Activated naive CD8-positive, alpha-beta T cell treated with anti-CD3 and anti-CD28 coated beads for 36 hours (primary cell): Measurements from ENCODE around the gene PAXX. TPM values are rescaled to one million over a fixed set of nuclear protein-coding genes. Genes with fewer than 3 reads are reported as not detected.

ENCODE experiments used
- DNase-seq: peaks from one replicate; pipeline ENCODE4 v3.0.0; 2021
- H3K27ac Mint-ChIP-seq: one replicate; pipeline ENCODE4 v1.8.0; 2022; ENCODE audit warnings: mild to moderate bottlenecking, moderate library complexity, mixed read lengths
- H3K27me3 Mint-ChIP-seq: one replicate; pipeline ENCODE4 v1.8.0; 2022; ENCODE audit warnings: mild to moderate bottlenecking, mixed read lengths
- H3K36me3 Mint-ChIP-seq: one replicate; pipeline ENCODE4 v1.8.0; 2021; ENCODE audit warnings: mild to moderate bottlenecking, mixed read lengths
- H3K4me1 Mint-ChIP-seq: one replicate; pipeline ENCODE4 v1.8.0; 2021; ENCODE audit warnings: mixed read lengths
- H3K4me3 Mint-ChIP-seq: one replicate; pipeline ENCODE4 v1.8.0; 2022; ENCODE audit warnings: mild to moderate bottlenecking, moderate library complexity, mixed read lengths
- H3K9me3 Mint-ChIP-seq: one replicate; pipeline ENCODE4 v1.8.0; 2022; ENCODE audit warnings: mixed read lengths
- total RNA-seq, 2 experiments: library from RNA; stranded (reverse); gene quantifications; one replicate each; pipeline ENCODE4 v1.2.3, GENCODE V29; 2021

Gene PAXX
- total RNA-seq, 2 experiments from 2014 or later = 57.2 to 60.1 TPM

GRCh38 chr9:137042751-137043727 lies 50.8 kb downstream of the PAXX start:
- peaks cover 5% of the 10 kb centered on the region for H3K4me1 Mint-ChIP-seq
- H3K4me3 Mint-ChIP-seq = no peak overlapping the region
- H3K27ac Mint-ChIP-seq = no peak overlapping the region
- no peaks in the 10 kb centered on the region for H3K9me3 Mint-ChIP-seq
- no peaks in the 10 kb centered on the region for H3K36me3 Mint-ChIP-seq
- peaks cover 29% of the 10 kb centered on the region for H3K27me3 Mint-ChIP-seq
- no peak for DNase-seq

Other genes with a start within 250 kb of the PAXX start
- gene LCN10, start 249.5 kb upstream of the PAXX start, total RNA-seq = 1 to 10 TPM; 5.4 to 6.1 TPM
- not detected for gene LCN6, start 243.9 kb upstream of the PAXX start, total RNA-seq
- gene LCN8, start 234.2 kb upstream of the PAXX start, total RNA-seq = not detected
- not detected for gene LCN15, start 227.9 kb upstream of the PAXX start, total RNA-seq
- 10 to 100 TPM; 49.3 to 49.6 TPM for gene TMEM141, start 201.1 kb upstream of the PAXX start, total RNA-seq
- gene CCDC183, start 196.1 kb upstream of the PAXX start, total RNA-seq = under 1 TPM in 1 of 2 experiments, not detected in 1; 0.43 TPM
- 10 to 100 TPM; 87.0 to 88.3 TPM for gene RABL6, start 184.5 kb upstream of the PAXX start, total RNA-seq
- 1 to 10 TPM; 2.8 to 3.1 TPM for gene AJM1, start 149.9 kb upstream of the PAXX start, total RNA-seq
- gene PHPT1, start 143.0 kb upstream of the PAXX start, total RNA-seq = 10 to 100 TPM; 93.0 to 97.8 TPM
- gene MAMDC4, start 140.1 kb upstream of the PAXX start, total RNA-seq = 10 to 100 TPM; 10.9 to 12.6 TPM
- 100 to 1,000 TPM; 276 to 284 TPM for gene EDF1, start 126.1 kb upstream of the PAXX start, total RNA-seq
- gene TRAF2, start 105.9 kb upstream of the PAXX start, total RNA-seq = 10 to 100 TPM; 38.8 to 45.8 TPM
- 10 to 100 TPM; 55.6 to 59.3 TPM for gene FBXW5, start 47.7 kb upstream of the PAXX start, total RNA-seq
- under 1 TPM in 1 of 2 experiments, not detected in 1; 0.90 TPM for gene C8G, start 47.2 kb upstream of the PAXX start, total RNA-seq
- 1 to 10 TPM in 1 of 2 experiments, under 1 TPM in 1; 0.84 to 1.2 TPM for gene LCN12, start 40.1 kb upstream of the PAXX start, total RNA-seq
- gene PTGDS, start 14.9 kb upstream of the PAXX start, total RNA-seq = not detected
- not detected for gene LCNL1, start 9.4 kb upstream of the PAXX start, total RNA-seq
- not detected for gene CLIC3, start 4.1 kb downstream of the PAXX start, total RNA-seq
- gene ABCA2, start 35.8 kb downstream of the PAXX start, total RNA-seq = 1 to 10 TPM; 4.2 to 4.9 TPM
- not detected for gene FUT7, start 39.7 kb downstream of the PAXX start, total RNA-seq
- gene NPDC1, start 53.8 kb downstream of the PAXX start, total RNA-seq = 10 to 100 TPM; 13.2 to 13.5 TPM
- gene ENTPD2, start 61.6 kb downstream of the PAXX start, total RNA-seq = not detected
- gene SAPCD2, start 78.1 kb downstream of the PAXX start, total RNA-seq = 10 to 100 TPM; 15.2 to 15.4 TPM
- gene UAP1L1, start 85.1 kb downstream of the PAXX start, total RNA-seq = 10 to 100 TPM; 22.9 to 23.5 TPM
- gene MAN1B1, start 94.6 kb downstream of the PAXX start, total RNA-seq = 10 to 100 TPM; 24.7 to 25.1 TPM
- gene DPP7, start 122.3 kb downstream of the PAXX start, total RNA-seq = 100 to 1,000 TPM; 267 to 289 TPM
- gene GRIN1, start 146.7 kb downstream of the PAXX start, total RNA-seq = not detected
- gene LRRC26, start 177.6 kb downstream of the PAXX start, total RNA-seq = not detected
- not detected for gene TMEM210, start 179.6 kb downstream of the PAXX start, total RNA-seq
- 10 to 100 TPM; 42.6 to 48.3 TPM for gene ANAPC2, start 196.1 kb downstream of the PAXX start, total RNA-seq
- gene SSNA1, start 196.3 kb downstream of the PAXX start, total RNA-seq = 10 to 100 TPM; 78.1 to 80.1 TPM
- gene TPRN, start 208.3 kb downstream of the PAXX start, total RNA-seq = 1 to 10 TPM; 7.3 to 7.6 TPM
- 10 to 100 TPM; 37.9 TPM for gene TMEM203, start 213.2 kb downstream of the PAXX start, total RNA-seq
- gene NDOR1, start 213.3 kb downstream of the PAXX start, total RNA-seq = 10 to 100 TPM; 37.6 to 38.8 TPM
- 1 to 10 TPM; 6.0 to 7.1 TPM for gene RNF208, start 229.8 kb downstream of the PAXX start, total RNA-seq
- under 1 TPM; 0.32 to 0.49 TPM for gene CYSRT1, start 232.8 kb downstream of the PAXX start, total RNA-seq
- not detected for gene RNF224, start 235.1 kb downstream of the PAXX start, total RNA-seq
- gene SLC34A3, start 238.5 kb downstream of the PAXX start, total RNA-seq = not detected
- 100 to 1,000 TPM; 271 to 274 TPM for gene TUBB4B, start 248.9 kb downstream of the PAXX start, total RNA-seq